ENCODE measurements around the gene ERC2. TPM values are rescaled to one million over a fixed set of nuclear protein-coding genes. Genes with fewer than 3 reads are reported as not detected.

The ERC2 gene
- polyA plus RNA-seq, 1 experiment, result 0.07 TPM

- H3K36me3 ChIP-seq (ENCODE audit: control insufficient read depth, insufficient read depth, low read length), result no peaks in the 10 kb centered on the region
- CTCF ChIA-PET, result no interaction called here
- H3K4me3 ChIP-seq (ENCODE audit: low read depth, low read length), result no peak overlapping the region
- no peaks in the 10 kb centered on the region for H3K27me3 ChIP-seq (ENCODE audit: control insufficient read depth, insufficient read depth, low read length)
- POLR2A ChIA-PET, result no interaction called here
- TF ChIP-seq, protein P1, sequence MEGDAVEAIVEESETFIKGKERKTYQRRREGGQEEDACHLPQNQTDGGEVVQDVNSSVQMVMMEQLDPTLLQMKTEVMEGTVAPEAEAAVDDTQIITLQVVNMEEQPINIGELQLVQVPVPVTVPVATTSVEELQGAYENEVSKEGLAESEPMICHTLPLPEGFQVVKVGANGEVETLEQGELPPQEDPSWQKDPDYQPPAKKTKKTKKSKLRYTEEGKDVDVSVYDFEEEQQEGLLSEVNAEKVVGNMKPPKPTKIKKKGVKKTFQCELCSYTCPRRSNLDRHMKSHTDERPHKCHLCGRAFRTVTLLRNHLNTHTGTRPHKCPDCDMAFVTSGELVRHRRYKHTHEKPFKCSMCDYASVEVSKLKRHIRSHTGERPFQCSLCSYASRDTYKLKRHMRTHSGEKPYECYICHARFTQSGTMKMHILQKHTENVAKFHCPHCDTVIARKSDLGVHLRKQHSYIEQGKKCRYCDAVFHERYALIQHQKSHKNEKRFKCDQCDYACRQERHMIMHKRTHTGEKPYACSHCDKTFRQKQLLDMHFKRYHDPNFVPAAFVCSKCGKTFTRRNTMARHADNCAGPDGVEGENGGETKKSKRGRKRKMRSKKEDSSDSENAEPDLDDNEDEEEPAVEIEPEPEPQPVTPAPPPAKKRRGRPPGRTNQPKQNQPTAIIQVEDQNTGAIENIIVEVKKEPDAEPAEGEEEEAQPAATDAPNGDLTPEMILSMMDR (IDR thresholded peaks at IDR 0.05; ENCODE audit: insufficient read depth, low read depth, low read length), result no peak
- no peak for DNase-seq (ENCODE audit: low read depth)
These were observed 239.0 kb downstream of the ERC2 start for GRCh38 chr3:56229311-56229710.

- no peak for DNase-seq (ENCODE audit: low read depth)
- ChIA-PET CTCF (interaction anchor here (0.7 kb wide), 1 partner anchor 312 kb away, joined by 3 read pairs; no protein-coding TSS in a partner anchor), POLR2A (no interaction called here)
- Histone ChIP-seq H3K4me3 (ENCODE audit: low read depth, low read length) (no peak overlapping the region), H3K36me3 (ENCODE audit: control insufficient read depth, insufficient read depth, low read length) (no peaks in the 10 kb centered on the region), H3K27me3 (ENCODE audit: control insufficient read depth, insufficient read depth, low read length) (no peaks in the 10 kb centered on the region)
- TF ChIP-seq, protein P1 (IDR thresholded peaks at IDR 0.05; ENCODE audit: insufficient read depth, low read depth, low read length), result no peak
These were observed 245.4 kb downstream of the ERC2 start for GRCh38 chr3:56222866-56223265.

DNA sequence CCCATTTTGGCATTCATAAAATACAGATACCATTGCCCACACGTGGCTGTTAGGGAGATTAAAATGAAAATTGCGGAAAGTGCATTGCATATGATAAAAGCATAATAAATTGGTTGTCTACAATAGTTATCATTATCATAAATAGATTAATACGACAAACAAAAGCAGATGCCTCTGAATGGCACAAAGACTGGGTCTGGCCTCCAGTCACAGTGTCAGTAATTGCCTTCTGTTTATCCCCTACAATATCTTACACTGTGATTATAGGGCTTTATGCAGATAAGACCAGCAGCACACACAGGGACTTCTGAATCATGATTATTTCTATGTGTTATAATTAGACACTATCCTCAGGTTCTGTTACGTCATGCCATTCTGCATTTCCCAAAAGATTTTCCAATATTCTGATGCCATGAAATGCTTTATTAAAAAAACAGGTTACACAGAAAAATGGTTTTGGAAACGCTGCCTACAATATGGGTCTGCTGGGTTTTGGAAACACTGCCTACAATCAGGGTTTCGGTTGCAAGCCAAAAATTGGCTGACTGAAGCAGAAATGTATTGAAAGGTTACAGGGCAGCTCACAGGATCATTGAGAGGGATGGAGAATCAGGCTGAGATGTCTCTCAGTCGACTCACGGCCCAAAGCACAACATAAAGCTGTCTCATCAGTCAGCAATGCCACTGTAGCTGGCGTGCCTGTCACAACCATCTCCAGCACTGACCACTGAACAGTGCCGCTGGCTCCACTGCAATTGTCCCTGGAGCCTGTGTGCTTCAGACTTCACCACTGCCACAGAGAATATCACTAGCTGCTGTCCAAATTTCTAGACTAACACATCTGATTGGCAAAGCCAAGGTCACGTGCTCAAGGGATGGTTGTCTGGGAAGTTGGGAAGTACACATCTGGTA, 248.1 kb downstream of the ERC2 start:
- CTCF ChIA-PET, result no interaction called here
- TF ChIP-seq, protein P1 (IDR thresholded peaks at IDR 0.05; ENCODE audit: insufficient read depth, low read depth, low read length), result no peak
- POLR2A ChIA-PET, result no interaction called here
- Histone ChIP-seq H3K27me3 (ENCODE audit: control insufficient read depth, insufficient read depth, low read length) (no peaks in the 10 kb centered on the region), H3K36me3 (ENCODE audit: control insufficient read depth, insufficient read depth, low read length) (no peaks in the 10 kb centered on the region), H3K4me3 (ENCODE audit: low read depth, low read length) (no peak overlapping the region)
- DNase-seq (ENCODE audit: low read depth), result no peak

DNA sequence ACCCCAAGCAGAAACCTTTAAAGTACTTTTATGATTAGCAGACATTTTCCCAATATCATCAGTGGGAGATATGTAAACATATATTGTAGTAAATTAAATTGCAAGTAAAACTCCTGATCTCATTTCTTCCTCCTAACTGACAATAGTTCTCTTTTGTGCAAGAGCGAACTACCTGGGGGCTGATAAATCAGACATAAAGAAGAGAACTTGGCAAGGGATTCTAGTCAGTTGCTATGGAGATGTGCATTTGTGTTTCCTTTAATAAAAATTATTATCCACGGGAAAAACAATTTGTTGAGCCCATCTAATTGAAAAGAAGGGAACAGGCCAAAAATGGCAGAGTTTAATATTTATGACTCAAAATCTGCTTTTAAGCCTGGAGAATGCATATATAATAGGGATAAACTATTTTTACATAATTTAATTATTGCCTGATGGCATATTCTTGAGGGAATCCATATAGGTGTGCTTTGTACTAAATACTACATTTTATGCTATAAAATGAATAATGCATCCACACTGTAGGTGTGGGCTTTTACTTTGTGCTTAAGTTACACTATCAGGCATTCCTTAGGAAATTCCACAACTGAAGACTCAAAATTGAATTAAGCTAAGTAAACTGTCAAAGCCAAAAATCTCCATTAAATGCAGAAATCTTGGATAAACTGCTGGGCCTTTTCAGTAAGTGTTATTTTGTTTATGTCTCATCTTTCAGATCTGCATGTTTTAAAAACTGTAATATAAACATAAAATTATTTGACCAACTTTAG, 258.1 kb downstream of the ERC2 start:
- ChIA-PET POLR2A (no interaction called here), CTCF (no interaction called here)
- Histone ChIP-seq H3K4me3 (ENCODE audit: low read depth, low read length) (no peak overlapping the region), H3K36me3 (ENCODE audit: control insufficient read depth, insufficient read depth, low read length) (no peaks in the 10 kb centered on the region), H3K27me3 (ENCODE audit: control insufficient read depth, insufficient read depth, low read length) (no peaks in the 10 kb centered on the region)
- no peak for DNase-seq (ENCODE audit: low read depth)
- TF ChIP-seq, protein P1 (IDR thresholded peaks at IDR 0.05; ENCODE audit: insufficient read depth, low read depth, low read length), result no peak

DNA sequence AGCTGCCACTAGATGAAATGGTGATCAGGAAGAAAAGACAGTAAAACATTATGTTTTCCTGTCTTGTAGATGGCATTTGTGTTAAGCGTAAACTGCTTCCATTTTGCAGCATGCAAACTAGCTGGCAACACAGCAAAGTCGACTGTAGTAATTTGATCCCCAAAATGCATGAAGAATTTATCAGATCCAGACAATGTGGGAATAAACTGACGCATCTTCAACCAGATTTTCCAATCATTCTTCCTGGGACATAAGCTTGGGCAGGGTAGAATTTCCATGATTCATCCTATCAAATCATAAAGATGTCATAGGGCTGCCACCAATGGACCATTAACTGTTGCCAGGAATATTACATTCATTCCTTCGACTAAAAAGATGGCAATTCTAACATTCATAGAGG, 260.3 kb downstream of the ERC2 start:
- no peaks in the 10 kb centered on the region for H3K36me3 ChIP-seq (ENCODE audit: control insufficient read depth, insufficient read depth, low read length)
- DNase-seq (ENCODE audit: low read depth), result no peak
- TF ChIP-seq, protein P1 (IDR thresholded peaks at IDR 0.05; ENCODE audit: insufficient read depth, low read depth, low read length), result no peak
- H3K27me3 ChIP-seq (ENCODE audit: control insufficient read depth, insufficient read depth, low read length), result no peaks in the 10 kb centered on the region
- ChIA-PET CTCF (no interaction called here), POLR2A (no interaction called here)
- no peak overlapping the region for H3K4me3 ChIP-seq (ENCODE audit: low read depth, low read length)
